Osteoblast (primary cell): Measurements from ENCODE around the gene MAU2. TPM values are rescaled to one million over a fixed set of nuclear protein-coding genes. Genes with fewer than 3 reads are reported as not detected.
A peak's percentile ranks its signal among the peaks of the same experiment; 100 is the strongest.

Source experiments
- DNase-seq: peaks from one replicate; pipeline ENCODE4 v3.0.0; 2011; ENCODE audit warnings: low spot score, mixed read lengths; ENCODE audit not compliant: insufficient read length; ENCODE audit errors: missing footprints
- H2AFZ ChIP-seq: 2 replicates; pipeline ENCODE4 v1.6.0; 2011; ENCODE audit warnings: mild to moderate bottlenecking, low read length
- H3K27ac ChIP-seq: 2 replicates; pipeline ENCODE4 v1.5.1; 2011; ENCODE audit warnings: mild to moderate bottlenecking, low read depth, low read length, moderate library complexity
- H3K27me3 ChIP-seq: 2 replicates; pipeline ENCODE4 v1.6.0; 2012; ENCODE audit warnings: mild to moderate bottlenecking, control low read depth, inconsistent platforms, low read length, moderate library complexity; ENCODE audit not compliant: insufficient read depth
- H3K36me3 ChIP-seq: 2 replicates; pipeline ENCODE4 v1.5.1; 2011; ENCODE audit warnings: mild to moderate bottlenecking, low read length, control low read depth, moderate library complexity; ENCODE audit not compliant: insufficient read depth
- H3K4me1 ChIP-seq: 2 replicates; pipeline ENCODE4 v1.5.1; 2011; ENCODE audit warnings: mild to moderate bottlenecking, low read length, control low read depth, moderate library complexity; ENCODE audit not compliant: insufficient read depth
- H3K4me2 ChIP-seq: 2 replicates; pipeline ENCODE4 v1.6.0; 2011; ENCODE audit warnings: mild to moderate bottlenecking, low read length; ENCODE audit not compliant: insufficient read depth
- H3K4me3 ChIP-seq: fragments of 200-600 bp; sonication (generic); 3 replicates; pipeline ENCODE4 v1.5.1; 2012; ENCODE audit warnings: mild to moderate bottlenecking, low read length, inconsistent platforms; ENCODE audit not compliant: insufficient read depth
- H3K79me2 ChIP-seq: 2 replicates; pipeline ENCODE4 v1.6.0; 2012; ENCODE audit warnings: mild to moderate bottlenecking, low read length, control low read depth, inconsistent platforms; ENCODE audit not compliant: insufficient read depth
- H3K9me3 ChIP-seq: 2 replicates; pipeline ENCODE4 v1.5.1; 2011; ENCODE audit warnings: low read depth, low read length, control low read depth
- H4K20me1 ChIP-seq: 2 replicates; pipeline ENCODE4 v1.6.0; 2012; ENCODE audit warnings: mild to moderate bottlenecking, low read length, control low read depth; ENCODE audit not compliant: insufficient read depth
- CTCF ChIP-seq: IDR thresholded peaks from 2 replicates; pipeline ENCODE4 v1.5.1; 2011; ENCODE audit warnings: mild to moderate bottlenecking, low read depth, low read length, moderate library complexity; ENCODE audit errors: extremely low read depth
- total RNA-seq: library from RNA; depleted of rRNA; stranded (reverse); fragments of >200 nt; gene quantifications from 2 replicates; pipeline ENCODE4 v1.2.3, GENCODE V29; 2012

Gene MAU2
- total RNA-seq, 1 donor, result 39.1 TPM

- no peaks in the 10 kb centered on the region for H3K9me3 ChIP-seq
- TF ChIP-seq CTCF, result no peak
- no peaks in the 10 kb centered on the region for H3K27me3 ChIP-seq
- no peak overlapping the region for H3K4me2 ChIP-seq
- H4K20me1 ChIP-seq, result no peaks in the 10 kb centered on the region
- H2AFZ ChIP-seq, result no peak overlapping the region
- DNase-seq, result peak; percentile 39
- H3K36me3 ChIP-seq, result peaks cover 73% of the 10 kb centered on the region
- no peaks in the 10 kb centered on the region for H3K79me2 ChIP-seq
- no peaks in the 10 kb centered on the region for H3K4me1 ChIP-seq
- no peak overlapping the region for H3K27ac ChIP-seq
- H3K4me3 ChIP-seq, result no peak overlapping the region
Measured at GRCh38 chr19:19355606-19356139, 35.0 kb downstream of the MAU2 start.

- peaks cover 65% of the 10 kb centered on the region for H3K36me3 ChIP-seq
- H3K4me1 ChIP-seq, result peaks cover 5% of the 10 kb centered on the region
- no peaks in the 10 kb centered on the region for H3K79me2 ChIP-seq
- no peak overlapping the region for H3K4me3 ChIP-seq
- no peak overlapping the region for H3K27ac ChIP-seq
- no peaks in the 10 kb centered on the region for H3K27me3 ChIP-seq
- DNase-seq, result no peak
- no peak for TF ChIP-seq CTCF
- H2AFZ ChIP-seq, result no peak overlapping the region
- no peak overlapping the region for H3K4me2 ChIP-seq
- H3K9me3 ChIP-seq, result no peaks in the 10 kb centered on the region
- no peaks in the 10 kb centered on the region for H4K20me1 ChIP-seq
Measured at GRCh38 chr19:19356500-19356899, 35.9 kb downstream of the MAU2 start.

GRCh38 chr19:19356901-19357566 is 36.4 kb downstream of the MAU2 start:
- Histone ChIP-seq H3K27me3 (no peaks in the 10 kb centered on the region), H3K4me3 (no peak overlapping the region), H3K4me2 (no peak overlapping the region), H3K36me3 (peaks cover 62% of the 10 kb centered on the region), H3K4me1 (peaks cover 5% of the 10 kb centered on the region), H3K27ac (no peak overlapping the region), H2AFZ (no peak overlapping the region), H4K20me1 (no peaks in the 10 kb centered on the region), H3K79me2 (no peaks in the 10 kb centered on the region), H3K9me3 (no peaks in the 10 kb centered on the region)
- DNase-seq, result peak; percentile 58
- no peak for TF ChIP-seq CTCF

- peak; percentile 80 for TF ChIP-seq CTCF
- Histone ChIP-seq H3K9me3 (no peaks in the 10 kb centered on the region), H3K79me2 (no peaks in the 10 kb centered on the region), H3K4me3 (peak overlapping the region; percentile 46), H2AFZ (peak overlapping the region; percentile 40), H4K20me1 (no peaks in the 10 kb centered on the region), H3K4me1 (peaks cover 9% of the 10 kb centered on the region), H3K36me3 (peaks cover 21% of the 10 kb centered on the region), H3K4me2 (peak overlapping the region; percentile 68), H3K27ac (no peak overlapping the region), H3K27me3 (no peaks in the 10 kb centered on the region)
- peak; percentile 96 for DNase-seq
Measured at GRCh38 chr19:19361075-19361594, 40.5 kb downstream of the MAU2 start.
